ENCODE measurements around the gene SAP30. TPM values are rescaled to one million over a fixed set of nuclear protein-coding genes. Genes with fewer than 3 reads are reported as not detected.

The SAP30 gene
- total RNA-seq, 1 donor from 2014 or later, result 23.7 TPM

DNA sequence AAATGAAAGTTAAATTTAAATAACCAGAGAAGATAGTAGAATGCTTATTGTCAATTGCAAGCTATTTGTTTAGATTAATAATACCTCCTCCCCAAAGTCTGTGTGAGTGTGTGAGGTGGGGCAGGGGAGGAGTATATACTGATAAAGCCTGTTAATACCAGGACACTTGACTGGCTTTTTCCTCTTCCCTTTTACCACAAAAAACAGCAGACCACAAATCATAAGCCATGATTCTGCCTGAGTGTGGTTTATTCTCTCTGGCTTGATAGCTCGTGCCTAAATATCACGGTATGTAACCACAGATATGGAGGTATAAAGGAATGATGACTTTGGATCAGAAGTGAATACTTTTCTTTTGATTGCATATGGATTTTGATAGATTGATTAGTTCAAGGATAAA is 50.0 kb downstream of the SAP30 start:
- no peaks in the 10 kb centered on the region for H3K9me3 Mint-ChIP-seq (ENCODE audit: low read depth)
- no peak overlapping the region for H3K27ac Mint-ChIP-seq
- no peaks in the 10 kb centered on the region for H3K27me3 Mint-ChIP-seq
- no peak overlapping the region for H3K4me3 Mint-ChIP-seq (ENCODE audit: low read depth)
- H3K4me1 Mint-ChIP-seq (ENCODE audit: low read depth), result peaks cover 3% of the 10 kb centered on the region
- H3K36me3 Mint-ChIP-seq (ENCODE audit: insufficient read depth), result peaks cover 1% of the 10 kb centered on the region
- DNase-seq (ENCODE audit: low spot score, unreplicated experiment), result no peak
- TF ChIP-seq, protein P1, sequence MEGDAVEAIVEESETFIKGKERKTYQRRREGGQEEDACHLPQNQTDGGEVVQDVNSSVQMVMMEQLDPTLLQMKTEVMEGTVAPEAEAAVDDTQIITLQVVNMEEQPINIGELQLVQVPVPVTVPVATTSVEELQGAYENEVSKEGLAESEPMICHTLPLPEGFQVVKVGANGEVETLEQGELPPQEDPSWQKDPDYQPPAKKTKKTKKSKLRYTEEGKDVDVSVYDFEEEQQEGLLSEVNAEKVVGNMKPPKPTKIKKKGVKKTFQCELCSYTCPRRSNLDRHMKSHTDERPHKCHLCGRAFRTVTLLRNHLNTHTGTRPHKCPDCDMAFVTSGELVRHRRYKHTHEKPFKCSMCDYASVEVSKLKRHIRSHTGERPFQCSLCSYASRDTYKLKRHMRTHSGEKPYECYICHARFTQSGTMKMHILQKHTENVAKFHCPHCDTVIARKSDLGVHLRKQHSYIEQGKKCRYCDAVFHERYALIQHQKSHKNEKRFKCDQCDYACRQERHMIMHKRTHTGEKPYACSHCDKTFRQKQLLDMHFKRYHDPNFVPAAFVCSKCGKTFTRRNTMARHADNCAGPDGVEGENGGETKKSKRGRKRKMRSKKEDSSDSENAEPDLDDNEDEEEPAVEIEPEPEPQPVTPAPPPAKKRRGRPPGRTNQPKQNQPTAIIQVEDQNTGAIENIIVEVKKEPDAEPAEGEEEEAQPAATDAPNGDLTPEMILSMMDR (IDR thresholded peaks at IDR 0.05; ENCODE audit: unreplicated experiment), result no peak

DNA sequence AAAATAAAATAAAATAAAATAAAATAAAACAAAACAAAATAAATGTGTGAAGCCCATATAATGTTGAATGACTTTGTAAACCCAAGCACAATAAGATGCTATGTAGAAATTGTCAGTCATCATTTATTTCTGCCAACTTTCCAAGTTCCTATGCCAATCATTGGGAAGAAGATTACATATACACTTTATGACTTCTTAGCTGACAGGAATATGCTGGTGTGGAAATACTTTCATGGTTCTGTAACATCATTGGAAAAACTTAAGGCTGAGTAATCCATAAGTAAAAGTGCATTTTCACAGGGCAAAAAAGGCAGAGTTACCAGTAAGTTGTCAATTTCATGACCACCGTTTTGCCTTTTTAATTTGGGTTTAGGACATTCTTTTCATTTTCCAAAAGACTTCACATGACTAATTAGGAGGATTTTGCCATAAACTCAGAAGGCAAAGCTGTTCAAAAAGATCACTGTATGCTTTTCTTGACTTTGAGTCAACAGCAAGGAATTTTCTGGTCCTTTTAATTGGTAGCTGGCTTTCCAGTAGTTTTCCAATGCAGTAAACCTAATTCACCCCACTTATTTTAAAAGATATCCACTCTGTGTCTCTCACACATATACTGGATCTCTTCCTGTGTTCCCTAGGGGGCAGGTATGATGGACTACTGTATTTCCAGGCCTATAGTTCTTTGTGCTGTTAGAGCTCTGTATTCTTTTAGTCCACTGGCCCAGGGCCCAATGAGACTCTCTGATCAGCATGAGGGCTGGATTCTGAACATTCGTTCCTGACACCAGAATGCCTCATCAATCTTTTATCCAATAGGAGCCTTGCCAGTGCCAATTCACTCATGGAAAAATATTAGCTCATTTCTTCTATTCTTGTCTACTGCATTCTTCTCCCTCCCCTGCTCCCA is 54.4 kb downstream of the SAP30 start:
- Mint-ChIP-seq H3K27me3 (no peaks in the 10 kb centered on the region), H3K9me3 (ENCODE audit: low read depth) (no peaks in the 10 kb centered on the region), H3K27ac (no peak overlapping the region), H3K4me3 (ENCODE audit: low read depth) (no peak overlapping the region), H3K36me3 (ENCODE audit: insufficient read depth) (peaks cover 1% of the 10 kb centered on the region), H3K4me1 (ENCODE audit: low read depth) (peaks cover 3% of the 10 kb centered on the region)
- DNase-seq (ENCODE audit: low spot score, unreplicated experiment), result no peak
- TF ChIP-seq, protein P1 (IDR thresholded peaks at IDR 0.05; ENCODE audit: unreplicated experiment), result no peak

- H3K9me3 Mint-ChIP-seq (ENCODE audit: low read depth), result no peaks in the 10 kb centered on the region
- no peaks in the 10 kb centered on the region for H3K4me1 Mint-ChIP-seq (ENCODE audit: low read depth)
- no peak overlapping the region for H3K27ac Mint-ChIP-seq
- H3K4me3 Mint-ChIP-seq (ENCODE audit: low read depth), result no peak overlapping the region
- no peak for DNase-seq (ENCODE audit: low spot score, unreplicated experiment)
- TF ChIP-seq, protein P1 (IDR thresholded peaks at IDR 0.05; ENCODE audit: unreplicated experiment), result no peak
- H3K27me3 Mint-ChIP-seq, result no peaks in the 10 kb centered on the region
- H3K36me3 Mint-ChIP-seq (ENCODE audit: insufficient read depth), result peaks cover 1% of the 10 kb centered on the region
Observed at GRCh38 chr4:173426064-173426463, 55.3 kb downstream of the SAP30 start.

Other genes with a start within 250 kb of the SAP30 start
- 65.6 and 67.8 TPM in 2 replicates for gene GALNT7, start 202.1 kb upstream of the SAP30 start, total RNA-seq
- 145 and 157 TPM in 2 replicates for gene HMGB2, start 36.6 kb upstream of the SAP30 start, total RNA-seq
- gene SCRG1, start 28.2 kb downstream of the SAP30 start, total RNA-seq, result not detected in 2 replicates
- 2.5 and 3.9 TPM in 2 replicates for gene HAND2, start 159.3 kb downstream of the SAP30 start, total RNA-seq

Data from progenitor cell of endocrine pancreas (in vitro differentiated cells).